HG03342 (cell line): ENCODE measurements around the gene ZBTB20.

ENCODE experiments used
- ATAC-seq: cut with Tn5 transposase; IDR thresholded peaks from one replicate; pipeline ENCODE4 v1.9.1; 2021; ENCODE audit warnings: mild to moderate bottlenecking, moderate library complexity; ENCODE audit not compliant: unreplicated experiment

ZBTB20 gene

DNA sequence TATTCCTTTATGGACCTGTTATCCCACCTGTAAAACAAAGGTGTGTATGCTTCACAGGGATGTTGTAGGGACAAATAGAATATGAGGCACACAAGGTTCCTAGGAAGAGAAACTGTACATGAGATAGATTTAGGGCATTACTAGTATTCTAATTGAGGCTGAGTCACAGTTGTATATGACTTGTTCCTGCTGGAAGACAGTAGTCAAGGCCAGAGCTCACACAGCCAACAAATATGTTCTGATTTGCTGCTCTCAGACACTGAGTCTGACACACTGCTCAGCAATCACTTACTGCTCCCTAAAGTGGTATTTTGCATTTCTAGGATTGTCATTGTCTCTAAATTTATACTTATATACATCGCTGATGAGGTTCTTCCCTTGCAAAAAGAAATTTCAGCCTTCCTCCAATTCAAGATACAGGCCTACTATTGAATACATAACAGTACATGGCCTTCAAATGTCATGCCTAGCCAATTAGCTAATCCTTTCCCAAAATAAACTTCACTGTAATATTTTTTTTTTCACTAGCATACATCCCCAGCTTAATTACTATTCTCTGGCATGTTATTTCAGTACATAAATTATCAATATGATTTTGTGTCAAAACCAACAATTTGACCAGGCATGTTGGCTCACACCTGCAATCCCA is 783.4 kb downstream of the ZBTB20 start:
- no peak for ATAC-seq

DNA sequence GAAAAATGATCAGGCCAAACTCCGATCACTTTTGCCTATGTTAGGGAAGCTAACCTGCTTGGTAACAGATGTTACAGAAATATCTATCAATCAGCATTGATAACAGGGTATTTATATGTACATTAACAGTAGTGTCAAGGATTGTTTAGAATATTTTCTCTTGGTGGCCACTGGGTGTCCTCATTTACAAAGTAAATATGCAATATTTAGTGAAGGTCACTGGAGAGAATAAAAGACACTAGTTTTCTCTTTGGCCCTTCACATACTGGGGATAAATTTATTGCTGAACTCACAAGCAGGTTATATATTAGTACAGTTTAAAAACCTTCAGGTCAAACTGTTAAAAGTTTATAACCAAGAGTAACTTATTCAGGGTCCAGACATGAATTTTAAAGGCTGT is 784.3 kb downstream of the ZBTB20 start:
- ATAC-seq, result no peak

- ATAC-seq, result no peak
These were observed 785.7 kb downstream of the ZBTB20 start for GRCh38 chr3:114361391-114361790.

GRCh38 chr3:114356525-114356924 is 790.6 kb downstream of the ZBTB20 start:
- no peak for ATAC-seq

DNA sequence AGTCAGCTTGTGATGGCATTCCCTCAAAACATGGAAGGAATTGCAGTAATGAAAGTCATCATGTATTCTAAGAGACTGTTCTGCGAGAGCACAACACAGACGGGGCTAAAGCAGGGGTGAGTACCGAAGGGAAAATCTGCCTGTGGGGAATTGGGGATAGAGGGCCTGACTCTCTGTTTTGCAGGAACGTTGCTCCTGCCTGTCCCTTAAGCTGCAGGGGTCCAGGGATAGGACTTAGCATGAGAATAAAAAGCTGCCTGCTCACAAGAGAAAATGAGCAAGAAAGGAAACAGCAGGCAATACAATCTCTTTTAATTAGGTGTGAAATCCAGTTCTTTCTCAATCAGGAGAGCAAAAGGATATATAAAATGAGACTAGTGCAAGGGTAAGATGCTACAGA is 791.0 kb downstream of the ZBTB20 start:
- ATAC-seq, result no peak

GRCh38 chr3:114355653-114356052 is 791.4 kb downstream of the ZBTB20 start:
- no peak for ATAC-seq

DNA sequence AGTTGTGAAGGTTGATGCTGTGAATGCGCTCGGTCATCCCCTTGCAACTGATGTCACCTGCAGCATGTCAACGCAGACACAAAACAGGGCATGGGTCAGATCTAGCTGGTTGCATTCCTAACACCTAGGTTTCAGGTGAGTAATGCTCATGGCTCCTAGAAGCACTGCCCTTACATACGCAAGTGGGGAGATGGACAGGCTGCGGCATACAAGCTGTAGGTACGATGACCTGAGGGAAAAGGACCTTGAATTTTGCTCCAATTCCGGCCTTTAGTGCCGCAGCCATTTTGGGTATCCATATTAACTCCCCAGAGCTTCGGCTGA is 795.3 kb downstream of the ZBTB20 start:
- ATAC-seq, result no peak

- ATAC-seq, result no peak
These were observed 795.8 kb downstream of the ZBTB20 start for GRCh38 chr3:114351123-114351821.

DNA sequence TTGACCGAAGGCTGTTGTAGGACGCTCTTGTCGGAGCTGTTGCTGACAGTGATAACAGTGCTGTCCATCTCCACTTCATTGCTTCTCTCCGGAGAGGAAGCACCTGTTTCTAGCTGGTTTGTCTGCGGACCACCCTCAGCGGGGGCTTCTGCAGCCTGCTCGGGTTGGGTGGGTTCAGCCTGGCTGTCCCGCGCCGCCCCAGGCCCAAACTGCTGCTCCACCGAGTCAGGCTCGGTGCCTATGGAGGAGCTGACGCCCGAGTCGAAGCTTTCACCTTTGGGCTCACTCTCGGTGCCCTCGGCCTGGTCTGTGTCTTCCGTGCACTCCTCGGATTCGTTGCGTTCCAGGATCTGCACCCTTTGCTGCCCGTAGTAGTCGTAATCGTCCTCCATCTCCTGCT is 796.4 kb downstream of the ZBTB20 start:
- ATAC-seq, result no peak

DNA sequence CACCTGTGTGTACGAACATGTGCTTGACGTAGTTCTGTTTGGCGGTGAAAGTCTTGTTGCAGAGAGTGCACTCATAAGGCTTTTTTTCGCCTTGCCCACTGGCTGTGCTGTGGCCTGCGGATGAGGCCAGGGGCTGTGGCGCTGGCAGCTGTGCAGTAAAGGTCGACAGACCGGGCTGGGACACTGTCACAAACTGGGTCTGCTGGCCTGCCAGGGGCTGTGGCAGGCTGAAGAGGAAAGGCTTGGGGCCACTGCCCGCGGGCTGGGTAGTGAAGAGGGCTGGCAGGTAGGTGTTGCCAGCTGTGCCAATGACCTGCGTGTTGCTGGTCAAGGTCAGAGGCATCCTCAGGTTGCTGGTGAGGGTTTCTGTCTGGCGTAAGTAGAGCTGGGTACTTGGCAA is 796.8 kb downstream of the ZBTB20 start:
- no peak for ATAC-seq

DNA sequence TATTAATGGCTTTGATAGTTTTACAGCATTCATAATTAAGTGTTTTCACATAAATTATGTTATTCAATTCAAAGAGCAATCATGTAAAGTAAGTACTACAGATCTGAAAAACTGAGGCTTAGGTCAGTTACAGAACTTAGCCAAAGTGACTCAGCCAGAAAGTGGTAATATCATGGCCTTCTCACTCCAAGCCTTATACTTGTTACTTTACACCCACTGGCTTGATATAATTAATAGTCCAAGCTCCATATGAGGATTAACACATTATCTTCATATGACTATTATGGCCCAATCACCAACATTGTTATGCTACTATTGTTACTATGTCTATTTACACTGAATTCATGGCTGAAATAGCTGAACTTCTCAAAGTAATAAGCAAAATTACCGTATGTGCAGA is 802.6 kb downstream of the ZBTB20 start:
- no peak for ATAC-seq

DNA sequence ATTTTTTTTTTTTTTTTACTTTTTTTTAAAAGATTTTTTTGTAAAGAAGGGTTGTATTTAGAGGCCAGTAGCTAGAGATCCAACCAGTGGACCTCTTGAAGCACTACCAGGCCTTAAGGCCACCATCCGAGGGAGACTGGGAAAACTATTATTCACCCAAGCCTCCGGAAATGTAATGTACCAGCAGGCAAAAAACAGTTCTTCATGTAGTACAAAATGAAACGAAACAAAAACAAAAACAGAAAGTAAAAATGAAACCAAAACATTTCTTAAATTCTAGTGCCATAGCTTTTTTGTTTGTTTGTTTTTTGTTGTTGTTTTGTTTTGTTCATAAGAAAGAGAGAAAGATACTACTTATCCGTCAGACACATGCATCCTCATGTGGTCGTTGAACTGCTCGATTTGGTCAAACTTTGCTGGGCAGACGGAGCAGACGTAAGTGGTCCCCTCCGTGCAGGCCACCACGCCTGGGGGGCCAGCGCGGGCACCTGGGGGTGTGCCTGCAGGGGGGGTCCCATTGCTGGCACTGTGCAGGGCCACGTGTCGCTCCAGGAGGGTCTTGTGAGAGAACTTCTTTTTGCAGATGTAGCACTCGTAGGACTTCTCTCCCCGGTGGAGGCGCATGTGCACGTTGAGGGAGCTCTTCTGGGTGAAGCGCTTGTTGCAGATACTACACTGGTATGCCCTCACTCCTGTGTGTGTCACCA is 808.3 kb downstream of the ZBTB20 start:
- no peak for ATAC-seq

- ATAC-seq, result no peak
These were observed 810.2 kb downstream of the ZBTB20 start for GRCh38 chr3:114336857-114337256.

DNA sequence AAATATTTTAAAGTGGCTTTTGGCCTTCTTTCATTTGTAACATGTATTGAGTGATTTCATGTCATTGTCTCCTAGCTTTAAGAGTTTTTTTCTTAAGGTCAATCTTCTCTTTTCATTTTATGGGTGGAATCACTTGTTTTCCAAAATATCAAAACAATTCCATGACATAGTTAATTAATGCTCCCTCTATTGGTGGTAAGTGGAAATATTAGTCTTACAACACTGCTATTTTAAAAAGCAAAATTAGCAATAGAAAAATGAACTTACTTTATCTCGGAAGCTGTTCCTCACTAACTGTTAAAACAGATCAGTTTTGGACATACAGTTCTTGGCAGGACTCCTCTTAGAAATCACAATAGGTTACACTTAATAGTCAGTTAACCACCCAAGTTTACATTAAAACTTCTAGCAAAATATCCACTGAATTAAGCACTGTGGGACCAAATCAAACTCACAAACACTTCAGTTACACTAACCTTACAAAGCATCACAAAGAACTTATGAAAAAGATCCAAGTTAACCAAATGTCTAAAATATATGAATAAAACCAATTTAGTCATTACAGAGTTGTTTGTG is 810.9 kb downstream of the ZBTB20 start:
- ATAC-seq, result no peak

DNA sequence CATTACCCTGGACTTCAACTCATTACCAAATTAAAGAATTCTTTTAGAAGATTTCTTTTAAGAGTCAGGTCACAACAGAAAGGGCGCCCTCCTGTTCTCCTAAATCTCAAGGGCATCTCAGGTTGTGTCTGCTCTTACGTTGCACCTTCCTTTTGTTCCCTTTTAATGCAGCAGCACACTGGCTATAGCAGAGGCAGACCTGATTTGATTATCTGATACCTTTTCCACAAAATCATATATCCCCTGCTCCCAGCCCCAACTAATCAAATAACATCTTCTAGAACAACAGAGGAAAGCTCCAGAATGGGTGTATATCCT is 813.2 kb downstream of the ZBTB20 start:
- no peak for ATAC-seq

GRCh38 chr3:114333180-114333922 is 813.7 kb downstream of the ZBTB20 start:
- no peak for ATAC-seq

GRCh38 chr3:114332342-114333179 is 814.5 kb downstream of the ZBTB20 start:
- no peak for ATAC-seq

DNA sequence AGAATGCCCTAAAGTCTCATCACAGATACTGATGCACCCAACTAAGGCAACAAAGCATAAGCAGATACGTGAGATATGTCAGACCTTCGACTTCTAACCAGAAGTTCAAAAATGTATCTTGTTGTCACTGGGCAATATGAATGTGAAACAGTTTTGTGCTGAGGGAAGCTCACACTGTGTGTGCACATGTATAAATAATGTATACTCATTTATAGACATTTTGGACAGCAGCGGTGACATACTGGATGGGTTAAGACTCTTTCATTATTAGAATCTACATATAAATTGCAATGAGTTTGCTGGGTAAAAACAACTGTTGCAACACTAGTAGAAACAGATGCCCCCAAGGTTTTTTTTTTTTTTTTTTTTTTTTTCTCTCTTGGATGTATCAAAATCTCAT is 815.4 kb downstream of the ZBTB20 start:
- ATAC-seq, result no peak

DNA sequence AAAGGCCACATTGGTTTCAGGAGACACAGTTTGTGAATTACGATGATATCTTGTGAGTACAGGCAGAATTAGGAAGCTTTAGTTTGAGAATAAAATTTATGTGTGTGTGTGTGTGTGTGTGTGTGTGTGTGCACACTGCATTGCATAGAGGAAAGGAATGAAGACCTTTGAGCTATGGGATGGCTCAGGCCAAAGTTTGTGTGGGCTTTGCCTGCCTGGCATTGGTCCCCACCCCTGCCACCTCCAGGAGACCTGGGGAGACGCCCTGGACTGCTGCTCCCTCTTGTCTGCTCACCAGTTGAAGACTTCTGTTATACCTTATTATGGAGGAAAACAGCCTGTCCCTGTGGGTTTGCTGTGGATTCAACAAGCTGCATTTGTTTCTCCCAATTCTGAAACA is 816.1 kb downstream of the ZBTB20 start:
- no peak for ATAC-seq

- no peak for ATAC-seq
These were observed 817.3 kb downstream of the ZBTB20 start for GRCh38 chr3:114329823-114330222.

DNA sequence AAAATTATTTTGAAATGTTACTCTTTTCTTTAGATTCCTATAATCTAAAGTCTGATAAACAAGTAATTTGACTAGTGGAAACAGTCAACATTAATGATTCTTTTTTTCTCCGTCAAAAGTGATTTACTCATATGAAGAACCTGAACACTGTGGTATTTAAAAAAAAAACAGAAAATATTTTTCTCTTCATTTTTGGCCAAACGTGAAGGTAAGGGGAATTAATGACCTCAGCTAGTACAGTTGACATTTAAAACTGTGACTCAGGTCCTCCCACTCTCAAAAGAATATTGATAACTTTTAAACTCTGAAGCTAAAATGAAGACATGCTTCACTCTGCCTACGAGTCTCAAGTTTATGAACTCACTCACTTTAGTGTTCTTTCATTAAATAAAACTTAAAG is 818.7 kb downstream of the ZBTB20 start:
- ATAC-seq, result no peak
